ENCODE measurements around the gene EFHC1. TPM values are rescaled to one million over a fixed set of nuclear protein-coding genes. Genes with fewer than 3 reads are reported as not detected.

EFHC1 gene
- total RNA-seq, 2 donors from 2014 or later: 19.4 to 23.5 TPM

- Histone ChIP-seq H3K36me3 (no peaks in the 10 kb centered on the region), H3K4me1 (replicated peaks) (no peaks in the 10 kb centered on the region), H3K27me3 (replicated peaks; ENCODE audit: insufficient read depth) (no peaks in the 10 kb centered on the region), H3K27ac (no peak overlapping the region), H3K4me3 (no peak overlapping the region), H3K9me3 (no peaks in the 10 kb centered on the region)
- intact Hi-C loops (cut with DNase I): loop anchor here (5.0 kb wide), 1 partner anchor 116 kb away; no protein-coding TSS in a partner anchor
- WGBS: 97% methylated on average over 26 of the region's 26 CpGs
- TF ChIP-seq POLR2AphosphoS5 (IDR thresholded peaks at IDR 0.05) (no peak), CTCF (IDR thresholded peaks at IDR 0.05) (no peak), POLR2A (IDR thresholded peaks at IDR 0.05) (no peak)
- no peak for DNase-seq (ENCODE audit: low spot score)
Measured at GRCh38 chr6:52403086-52403485, 17.1 kb upstream of the EFHC1 start.

- peak; percentile 62 for DNase-seq (ENCODE audit: low spot score)
- intact Hi-C loops (cut with DNase I): loop anchor here (5.0 kb wide), 1 partner anchor 116 kb away; no protein-coding TSS in a partner anchor
- H3K4me3 ChIP-seq: no peak overlapping the region
- 56% methylated on average over 9 of the region's 9 CpGs for WGBS
- H3K9me3 ChIP-seq: no peaks in the 10 kb centered on the region
- no peaks in the 10 kb centered on the region for H3K27me3 ChIP-seq (replicated peaks; ENCODE audit: insufficient read depth)
- no peak overlapping the region for H3K27ac ChIP-seq
- H3K4me1 ChIP-seq (replicated peaks): no peaks in the 10 kb centered on the region
- no peaks in the 10 kb centered on the region for H3K36me3 ChIP-seq
- peak; percentile 22 for TF ChIP-seq POLR2AphosphoS5 (IDR thresholded peaks at IDR 0.05)
- TF ChIP-seq CTCF (IDR thresholded peaks at IDR 0.05): no peak
- no peak for TF ChIP-seq POLR2A (IDR thresholded peaks at IDR 0.05)
Measured at GRCh38 chr6:52403627-52404026, 16.5 kb upstream of the EFHC1 start.

GRCh38 chr6:52405243-52405642, 14.9 kb upstream of the EFHC1 start:
- intact Hi-C loops (cut with DNase I): no loop called here
- no peaks in the 10 kb centered on the region for H3K4me1 ChIP-seq (replicated peaks)
- H3K9me3 ChIP-seq: no peaks in the 10 kb centered on the region
- H3K27ac ChIP-seq: no peak overlapping the region
- no peak for TF ChIP-seq POLR2AphosphoS5 (IDR thresholded peaks at IDR 0.05)
- no peak for TF ChIP-seq POLR2A (IDR thresholded peaks at IDR 0.05)
- no peak for TF ChIP-seq CTCF (IDR thresholded peaks at IDR 0.05)
- no peaks in the 10 kb centered on the region for H3K36me3 ChIP-seq
- H3K27me3 ChIP-seq (replicated peaks; ENCODE audit: insufficient read depth): no peaks in the 10 kb centered on the region
- no peak for DNase-seq (ENCODE audit: low spot score)
- no peak overlapping the region for H3K4me3 ChIP-seq
- 100% methylated on average over 1 of the region's 1 CpG for WGBS

- no peak overlapping the region for H3K27ac ChIP-seq
- TF ChIP-seq POLR2A (IDR thresholded peaks at IDR 0.05) (no peak), CTCF (IDR thresholded peaks at IDR 0.05) (peak in 2 of 4 experiments; percentile 48 to 51)
- H3K36me3 ChIP-seq: no peaks in the 10 kb centered on the region
- no peaks in the 10 kb centered on the region for H3K27me3 ChIP-seq (replicated peaks; ENCODE audit: insufficient read depth)
- intact Hi-C loops (cut with DNase I): no loop called here
- H3K9me3 ChIP-seq: no peaks in the 10 kb centered on the region
- H3K4me1 ChIP-seq (replicated peaks): no peaks in the 10 kb centered on the region
- no peak for DNase-seq (ENCODE audit: low spot score)
- H3K4me3 ChIP-seq: no peak overlapping the region
Measured at GRCh38 chr6:52407467-52407866, 12.7 kb upstream of the EFHC1 start.

- H3K4me1 ChIP-seq (replicated peaks): no peaks in the 10 kb centered on the region
- H3K27me3 ChIP-seq (replicated peaks; ENCODE audit: insufficient read depth): no peaks in the 10 kb centered on the region
- H3K27ac ChIP-seq: no peak overlapping the region
- no peak overlapping the region for H3K4me3 ChIP-seq
- TF ChIP-seq POLR2A (IDR thresholded peaks at IDR 0.05): no peak
- TF ChIP-seq CTCF (IDR thresholded peaks at IDR 0.05): no peak
- no peak for TF ChIP-seq POLR2AphosphoS5 (IDR thresholded peaks at IDR 0.05)
- WGBS: 51% methylated on average over 1 of the region's 1 CpG
- H3K36me3 ChIP-seq: no peaks in the 10 kb centered on the region
- no peak for DNase-seq (ENCODE audit: low spot score)
- intact Hi-C loops (cut with DNase I): no loop called here
- H3K9me3 ChIP-seq: no peaks in the 10 kb centered on the region
Measured at GRCh38 chr6:52409499-52409898, 10.6 kb upstream of the EFHC1 start.

Data from prostate gland (tissue), 2 donors.